ENCODE results near the gene SGCB. TPM values are rescaled to one million over a fixed set of nuclear protein-coding genes. Genes with fewer than 3 reads are reported as not detected.

Gene SGCB
- total RNA-seq, 2 donors from 2014 or later = 5.3 to 9.3 TPM

DNA sequence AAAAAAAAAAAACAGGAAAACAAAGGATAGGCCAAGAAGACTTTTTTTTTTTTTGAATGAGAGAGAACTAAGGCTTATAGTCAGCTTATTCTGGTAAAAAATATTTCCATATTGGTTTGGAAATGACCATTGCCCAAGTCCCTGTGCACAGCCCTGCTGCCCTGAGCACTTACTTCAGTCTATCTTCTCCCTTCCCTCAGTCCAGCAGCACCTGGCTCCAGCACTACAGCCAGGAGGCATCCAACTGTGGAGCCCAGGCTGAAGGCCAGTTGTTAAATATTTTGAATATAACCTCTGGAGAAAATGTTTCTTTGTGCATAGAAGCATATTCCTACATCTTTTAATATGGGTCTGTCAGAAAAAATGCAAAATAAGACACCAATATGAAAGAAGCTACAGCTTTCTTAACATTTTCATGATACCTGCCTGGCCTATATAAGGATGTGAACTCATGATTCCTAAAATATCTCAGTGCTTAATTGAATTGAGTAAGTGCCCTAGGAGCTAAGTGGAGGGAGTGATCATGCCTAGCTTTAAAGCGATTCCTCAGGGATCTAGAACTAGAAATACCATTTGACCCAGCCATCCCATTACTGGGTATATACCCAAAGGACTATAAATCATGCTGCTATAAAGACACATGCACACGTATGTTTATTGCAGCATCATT, 32.4 kb downstream of the SGCB start:
- Histone ChIP-seq H3K4me3 (no peak overlapping the region), H3K9me3 (no peaks in the 10 kb centered on the region), H3K27ac (no peak overlapping the region), H3K4me1 (no peaks in the 10 kb centered on the region), H3K27me3 (no peaks in the 10 kb centered on the region), H3K36me3 (replicated peaks in 1 of 2; ENCODE audit: insufficient read depth in 1 of 2, low read depth in 2 of 2) (no peaks in the 10 kb centered on the region)
- TF ChIP-seq POLR2A (IDR thresholded peaks at IDR 0.05) (no peak), CTCF (IDR thresholded peaks at IDR 0.05) (no peak)
- 98 to 100% methylated on average over 2 of the region's 2 CpGs for WGBS, 2 donors
- ATAC-seq (no peak), DNase-seq (no peak)
- intact Hi-C loops (cut with DNase I) = no loop called here

DNA sequence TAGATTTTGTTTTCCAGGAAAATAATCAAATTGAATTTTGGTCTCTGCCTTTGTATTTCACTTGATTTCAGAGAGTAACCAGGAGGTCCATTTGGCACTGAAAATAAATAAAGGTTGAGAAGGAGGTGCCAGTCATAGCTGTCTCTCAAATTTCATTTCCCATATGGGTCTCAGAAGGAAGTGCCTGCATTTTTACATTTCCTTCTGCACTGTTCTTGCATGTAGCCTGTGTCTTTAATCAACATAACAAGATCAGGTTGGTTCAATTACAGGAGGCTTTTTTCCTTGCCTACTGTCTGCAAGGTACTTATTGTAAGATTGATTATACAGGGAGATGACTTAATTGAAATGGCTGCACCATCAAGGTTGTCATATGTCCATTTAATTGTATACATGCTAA, 33.7 kb downstream of the SGCB start:
- no peak for ATAC-seq
- no peak overlapping the region for H3K4me3 ChIP-seq
- H3K27ac ChIP-seq = no peak overlapping the region
- no peak for DNase-seq
- H3K9me3 ChIP-seq = no peaks in the 10 kb centered on the region
- no peaks in the 10 kb centered on the region for H3K4me1 ChIP-seq
- H3K36me3 ChIP-seq (replicated peaks in 1 of 2; ENCODE audit: insufficient read depth in 1 of 2, low read depth in 2 of 2) = no peaks in the 10 kb centered on the region
- H3K27me3 ChIP-seq = no peaks in the 10 kb centered on the region
- intact Hi-C loops (cut with DNase I) = no loop called here
- TF ChIP-seq CTCF (IDR thresholded peaks at IDR 0.05) (no peak), POLR2A (IDR thresholded peaks at IDR 0.05) (no peak)

- peaks cover 9% of the 10 kb centered on the region for H3K4me1 ChIP-seq
- 71 to 74% methylated on average over 2 of the region's 2 CpGs for WGBS, 2 donors
- H3K36me3 ChIP-seq (replicated peaks in 1 of 2; ENCODE audit: insufficient read depth in 1 of 2, low read depth in 2 of 2) = no peaks in the 10 kb centered on the region
- no peaks in the 10 kb centered on the region for H3K9me3 ChIP-seq
- no peak overlapping the region for H3K4me3 ChIP-seq
- no peak for TF ChIP-seq POLR2A (IDR thresholded peaks at IDR 0.05)
- no peak for TF ChIP-seq CTCF (IDR thresholded peaks at IDR 0.05)
- no peak for ATAC-seq
- no peak overlapping the region for H3K27ac ChIP-seq
- no peak for DNase-seq
- intact Hi-C loops (cut with DNase I) = no loop called here
- H3K27me3 ChIP-seq = no peaks in the 10 kb centered on the region
Observed at GRCh38 chr4:52001616-52002015, 36.5 kb downstream of the SGCB start.

- DNase-seq (no peak), ATAC-seq (no peak)
- TF ChIP-seq POLR2A (IDR thresholded peaks at IDR 0.05) (no peak), CTCF (IDR thresholded peaks at IDR 0.05) (no peak)
- 42 to 44% methylated on average over 5 of the region's 5 CpGs for whole genome bisulfite sequencing, 2 donors
- H3K4me3 ChIP-seq = no peak overlapping the region
- no peak overlapping the region for H3K27ac ChIP-seq
- peaks cover 9% of the 10 kb centered on the region for H3K4me1 ChIP-seq
- intact Hi-C loops (cut with DNase I) = no loop called here
- H3K27me3 ChIP-seq = no peaks in the 10 kb centered on the region
- no peaks in the 10 kb centered on the region for H3K9me3 ChIP-seq
- no peaks in the 10 kb centered on the region for H3K36me3 ChIP-seq (replicated peaks in 1 of 2; ENCODE audit: insufficient read depth in 1 of 2, low read depth in 2 of 2)
Observed at GRCh38 chr4:51999250-51999649, 38.8 kb downstream of the SGCB start.

- no peak for DNase-seq
- Histone ChIP-seq H3K27ac (no peak overlapping the region), H3K36me3 (replicated peaks in 1 of 2; ENCODE audit: insufficient read depth in 1 of 2, low read depth in 2 of 2) (no peaks in the 10 kb centered on the region), H3K4me3 (no peak overlapping the region), H3K27me3 (no peaks in the 10 kb centered on the region), H3K9me3 (no peaks in the 10 kb centered on the region), H3K4me1 (peaks cover 9% of the 10 kb centered on the region)
- intact Hi-C loops (cut with DNase I) = no loop called here
- ATAC-seq = no peak
- TF ChIP-seq CTCF (IDR thresholded peaks at IDR 0.05) (no peak), POLR2A (IDR thresholded peaks at IDR 0.05) (no peak)
Observed at GRCh38 chr4:51998837-51999236, 39.3 kb downstream of the SGCB start.
